SK-N-MC (cell line): ENCODE results near the gene TLE2.
"Not testable (repeated sequence)": the region's sequence is repeated elsewhere in the genome, so short reads cannot be mapped to it uniquely, and the experiment has no call there.

Source experiments
- DNase-seq: peaks from one replicate; pipeline ENCODE4 v3.0.0-alpha.2; 2011; ENCODE audit warnings: low read depth, low spot score
- H3K27ac ChIP-seq: fragments of 200-600 bp; sonication (generic); 2 replicates; pipeline ENCODE4 v1.5.1; 2016; ENCODE audit warnings: mixed run types
- H3K36me3 ChIP-seq: fragments of 200-600 bp; sonication (generic); 2 replicates; pipeline ENCODE4 v1.6.1; 2017; ENCODE audit warnings: antibody characterized with exemption, low read length, mixed read lengths; ENCODE audit not compliant: insufficient read depth
- H3K4me3 ChIP-seq: fragments of 200-600 bp; sonication (generic); 2 replicates; pipeline ENCODE4 v1.5.1; 2016
- H3K9ac ChIP-seq: fragments of 200-600 bp; sonication (generic); 2 replicates; pipeline ENCODE4 v1.8.0; 2017; ENCODE audit warnings: mixed run types, mixed read lengths; ENCODE audit not compliant: insufficient read length
- H3K9me3 ChIP-seq: fragments of 200-600 bp; sonication (generic); 2 replicates; pipeline ENCODE4 v1.6.1; 2017; ENCODE audit warnings: low read depth, mild to moderate bottlenecking, antibody characterized with exemption, low read length, moderate library complexity, mixed read lengths
- EZH2 ChIP-seq: fragments of 200-600 bp; sonication (generic); IDR thresholded peaks from one replicate; pipeline ENCODE4 v1.6.1; 2017; ENCODE audit warnings: antibody characterized with exemption
- FOXP2 ChIP-seq: optimal IDR thresholded peaks from 2 replicates; pipeline ENCODE3; 2011; ENCODE audit warnings: mild to moderate bottlenecking, moderate library complexity; ENCODE audit not compliant: insufficient read depth; ENCODE audit errors: extremely low read length, control extremely low read depth
- POLR2AphosphoS5 ChIP-seq: IDR thresholded peaks from 2 replicates; pipeline ENCODE4 v1.6.1; 2012; ENCODE audit warnings: mild to moderate bottlenecking, low read depth, low read length, borderline replicate concordance

Gene TLE2

GRCh38 chr19:3058009-3058820 is 29.1 kb upstream of the TLE2 start:
- no peak for DNase-seq
- Histone ChIP-seq H3K36me3 (peaks cover 64% of the 10 kb centered on the region), H3K27ac (no peak overlapping the region; the same call in 1 of the 2 replicates), H3K9me3 (no peaks in the 10 kb centered on the region), H3K4me3 (no peak overlapping the region), H3K9ac (no peak overlapping the region)
- TF ChIP-seq FOXP2 (no peak), POLR2AphosphoS5 (no peak), EZH2 (no peak)

GRCh38 chr19:3057275-3057714 is 28.2 kb upstream of the TLE2 start:
- DNase-seq, result no peak
- no peak overlapping the region for H3K4me3 ChIP-seq
- TF ChIP-seq POLR2AphosphoS5, result no peak
- TF ChIP-seq FOXP2, result no peak
- TF ChIP-seq EZH2, result no peak
- no peak overlapping the region for H3K9ac ChIP-seq
- H3K9me3 ChIP-seq, result no peaks in the 10 kb centered on the region
- H3K27ac ChIP-seq, result no peak overlapping the region
- peaks cover 64% of the 10 kb centered on the region for H3K36me3 ChIP-seq

GRCh38 chr19:3056417-3057088 is 27.5 kb upstream of the TLE2 start:
- no peak overlapping the region for H3K9ac ChIP-seq
- peaks cover 64% of the 10 kb centered on the region for H3K36me3 ChIP-seq
- DNase-seq, result no peak

GRCh38 chr19:3055741-3056416 is 26.8 kb upstream of the TLE2 start:
- no peak overlapping the region for H3K27ac ChIP-seq
- H3K4me3 ChIP-seq, result no peak overlapping the region
- peaks cover 63% of the 10 kb centered on the region for H3K36me3 ChIP-seq
- TF ChIP-seq EZH2, result no peak
- TF ChIP-seq FOXP2, result no peak
- TF ChIP-seq POLR2AphosphoS5, result no peak
- H3K9ac ChIP-seq, result no peak overlapping the region
- no peak for DNase-seq
- H3K9me3 ChIP-seq, result no peaks in the 10 kb centered on the region

More at GRCh38 chr19:3056417-3057088, 27.5 kb upstream of the TLE2 start:
- H3K27ac ChIP-seq, result no peak overlapping the region
- TF ChIP-seq POLR2AphosphoS5, result 0 out of 2 replicates have a peak, but pooled peaks have one; percentile 27
- TF ChIP-seq EZH2, result no peak
- no peaks in the 10 kb centered on the region for H3K9me3 ChIP-seq
- H3K4me3 ChIP-seq, result no peak overlapping the region

GRCh38 chr19:3054972-3055740 is 26.1 kb upstream of the TLE2 start:
- H3K9ac ChIP-seq, result no peak overlapping the region
- H3K36me3 ChIP-seq, result peaks cover 58% of the 10 kb centered on the region
- no peak for TF ChIP-seq FOXP2
- TF ChIP-seq POLR2AphosphoS5, result no peak
- TF ChIP-seq EZH2, result no peak
- no peak for DNase-seq
- no peak overlapping the region for H3K27ac ChIP-seq
- H3K4me3 ChIP-seq, result no peak overlapping the region
- no peaks in the 10 kb centered on the region for H3K9me3 ChIP-seq

- TF ChIP-seq EZH2 (no peak), POLR2AphosphoS5 (0 out of 2 replicates have a peak, but pooled peaks have one; percentile 16)
- no peak for DNase-seq
- Histone ChIP-seq H3K27ac (peak overlapping the region; percentile 12; the same call in 1 of the 2 replicates), H3K9ac (no peak overlapping the region), H3K9me3 (no peaks in the 10 kb centered on the region), H3K36me3 (peaks cover 51% of the 10 kb centered on the region; the same call in 1 of the 2 replicates), H3K4me3 (no peak overlapping the region)
These were observed 25.3 kb upstream of the TLE2 start for GRCh38 chr19:3054265-3054971.

- Histone ChIP-seq H3K4me3 (no peak overlapping the region), H3K9me3 (no peaks in the 10 kb centered on the region), H3K27ac (no peak overlapping the region), H3K9ac (no peak overlapping the region), H3K36me3 (peaks cover 47% of the 10 kb centered on the region; the same call in 1 of the 2 replicates)
- no peak for DNase-seq
- TF ChIP-seq POLR2AphosphoS5, result no peak
- no peak for TF ChIP-seq EZH2
- TF ChIP-seq FOXP2, result no peak
These were observed 24.7 kb upstream of the TLE2 start for GRCh38 chr19:3053780-3054179.

GRCh38 chr19:3053218-3053621 is 24.1 kb upstream of the TLE2 start:
- H3K27ac ChIP-seq, result no peak overlapping the region
- H3K36me3 ChIP-seq, result peaks cover 41% of the 10 kb centered on the region; the same call in 1 of the 2 replicates
- no peak overlapping the region for H3K9ac ChIP-seq
- no peak overlapping the region for H3K4me3 ChIP-seq
- no peaks in the 10 kb centered on the region for H3K9me3 ChIP-seq
- DNase-seq, result no peak
- no peak for TF ChIP-seq EZH2
- TF ChIP-seq POLR2AphosphoS5, result 0 out of 2 replicates have a peak, but pooled peaks have one; percentile 19

- H3K36me3 ChIP-seq, H3K27ac ChIP-seq, H3K4me3 ChIP-seq, H3K9me3 ChIP-seq, DNase-seq, H3K9ac ChIP-seq: not testable (repeated sequence)
These were observed 20.9 kb upstream of the TLE2 start for GRCh38 chr19:3050016-3050415.
